Small intestine (tissue), 7 donors: Measurements from ENCODE around the gene TBL1XR1. TPM values are rescaled to one million over a fixed set of nuclear protein-coding genes. Genes with fewer than 3 reads are reported as not detected.

Experiments
- DNase-seq, 2 donors: peaks; one replicate each; pipeline versions ENCODE4 v3.0.0 to v3.0.0-alpha.2; 2013
- FAIRE-seq: peaks from 2 replicates; lab custom pipeline; 2012; peaks lifted over from hg19 to GRCh38; lab: Jason Lieb, UNC
- H3K27ac ChIP-seq, 3 donors: one replicate each; pipeline ENCODE4 v1.5.1; 2013; ENCODE audit warnings: low read length in 2 of 3, mild to moderate bottlenecking in 2 of 3, control low read depth in 1 of 3, inconsistent platforms in 1 of 3, low read depth in 1 of 3, moderate library complexity in 1 of 3
- H3K27me3 ChIP-seq, 3 donors: one replicate each; pipeline ENCODE4 v1.6.1; 2013; ENCODE audit warnings: low read length in 3 of 3, inconsistent platforms in 1 of 3; ENCODE audit not compliant: control insufficient read depth in 3 of 3, insufficient read depth in 3 of 3
- H3K36me3 ChIP-seq, 3 donors: one replicate each; pipeline ENCODE4 v1.6.1; 2013; ENCODE audit warnings: low read length in 3 of 3, inconsistent platforms in 1 of 3, low read depth in 1 of 3, mild to moderate bottlenecking in 1 of 3, moderate library complexity in 1 of 3; ENCODE audit not compliant: control insufficient read depth in 3 of 3, insufficient read depth in 2 of 3
- H3K4me1 ChIP-seq, 3 donors: one replicate each; pipeline ENCODE4 v1.6.1; 2013; ENCODE audit warnings: low read length in 2 of 3, inconsistent platforms in 1 of 3, low read depth in 1 of 3, mild to moderate bottlenecking in 1 of 3, moderate library complexity in 1 of 3; ENCODE audit not compliant: control insufficient read depth in 3 of 3, insufficient read depth in 2 of 3
- H3K4me3 ChIP-seq, 3 donors: one replicate each; pipeline ENCODE4 v1.5.1; 2013; ENCODE audit warnings: low read length in 3 of 3, control low read depth in 1 of 3, inconsistent platforms in 1 of 3, low read depth in 1 of 3, mild to moderate bottlenecking in 1 of 3, moderate library complexity in 1 of 3
- H3K9me3 ChIP-seq, 2 donors: one replicate each; pipeline ENCODE4 v1.6.1; 2013; ENCODE audit warnings: low read depth in 1 of 2, low read length in 1 of 2; ENCODE audit not compliant: control insufficient read depth in 2 of 2, insufficient read depth in 1 of 2
- WGBS, 3 donors: extraction: QIAGEN DNeasy Blood & Tissue Kit; methylation state at CpG; one replicate each; pipeline ENCODE4 v1.1.7; 2013; 5-methylcytosine and 5-hydroxymethylcytosine counted together
- polyA plus RNA-seq, 4 donors: library from polyadenylated mRNA; stranded (reverse) in 3 of 4; unstranded in 1 of 4; fragments of 200-250 nt in 3 of 4; fragments of 120-200 nt in 1 of 4; gene quantifications; one replicate each; pipeline versions ENCODE4 v1.2.1 to v1.2.3, GENCODE V29; 2013
- donor health status: healthy with polysubstance abuse.
- donor health status: control.
- donor health status: control.
- donor health status: Bipolar disorder and iron deficiency.
- donor health status: healthy.

Gene TBL1XR1
- polyA plus RNA-seq, 4 donors: 13.8 to 74.8 (median 27.7) TPM

GRCh38 chr3:177039490-177040274 is 157.6 kb downstream of the TBL1XR1 start:
- WGBS, 3 donors: 83 to 95% (median 88%) methylated on average over 4 of the region's 4 CpGs
- FAIRE-seq (no peak), DNase-seq (no peak)
- Histone ChIP-seq H3K9me3 (no peaks in the 10 kb centered on the region), H3K4me1 (peaks cover 0 to 5% (median 0%) of the 10 kb centered on the region in 3 donors), H3K27me3 (no peaks in the 10 kb centered on the region), H3K36me3 (peaks cover 4 to 23% (median 20%) of the 10 kb centered on the region in 3 donors), H3K27ac (no peak overlapping the region), H3K4me3 (no peak overlapping the region)

GRCh38 chr3:177037241-177037640 is 160.0 kb downstream of the TBL1XR1 start:
- no peaks in the 10 kb centered on the region for H3K27me3 ChIP-seq
- H3K36me3 ChIP-seq: peaks cover 4 to 23% (median 18%) of the 10 kb centered on the region in 3 donors
- DNase-seq (no peak), FAIRE-seq (no peak)
- 84 to 94% (median 90%) methylated on average over 4 of the region's 4 CpGs for WGBS, 3 donors
- H3K4me3 ChIP-seq: no peak overlapping the region
- H3K9me3 ChIP-seq: no peaks in the 10 kb centered on the region
- H3K27ac ChIP-seq: no peak overlapping the region
- peaks cover 0 to 5% (median 0%) of the 10 kb centered on the region in 3 donors for H3K4me1 ChIP-seq

DNA sequence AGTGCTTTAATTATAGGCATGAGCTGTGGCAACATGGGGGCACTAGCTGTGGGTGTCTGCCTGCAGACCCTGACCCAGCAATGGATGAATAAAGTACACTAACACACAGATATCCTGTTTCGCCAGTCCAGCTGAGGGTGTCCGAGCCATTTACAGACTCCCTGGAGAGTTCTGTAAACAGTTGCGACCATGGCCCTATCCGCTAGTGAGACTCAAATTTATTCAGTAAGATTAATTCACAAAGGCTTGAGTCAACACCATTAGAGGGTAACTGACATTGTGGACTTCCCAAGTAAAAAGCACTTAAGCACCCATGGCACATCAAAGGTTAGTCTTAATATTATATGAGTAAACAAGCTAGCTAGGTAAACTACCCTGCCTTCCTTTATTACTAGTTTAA is 161.6 kb downstream of the TBL1XR1 start:
- Histone ChIP-seq H3K36me3 (peaks cover 4 to 23% (median 16%) of the 10 kb centered on the region in 3 donors), H3K4me1 (no peaks in the 10 kb centered on the region), H3K4me3 (no peak overlapping the region), H3K27ac (no peak overlapping the region), H3K9me3 (no peaks in the 10 kb centered on the region), H3K27me3 (no peaks in the 10 kb centered on the region)
- FAIRE-seq (no peak), DNase-seq (no peak)
- 94 to 95% (median 94%) methylated on average over 4 of the region's 4 CpGs for WGBS, 3 donors

DNA sequence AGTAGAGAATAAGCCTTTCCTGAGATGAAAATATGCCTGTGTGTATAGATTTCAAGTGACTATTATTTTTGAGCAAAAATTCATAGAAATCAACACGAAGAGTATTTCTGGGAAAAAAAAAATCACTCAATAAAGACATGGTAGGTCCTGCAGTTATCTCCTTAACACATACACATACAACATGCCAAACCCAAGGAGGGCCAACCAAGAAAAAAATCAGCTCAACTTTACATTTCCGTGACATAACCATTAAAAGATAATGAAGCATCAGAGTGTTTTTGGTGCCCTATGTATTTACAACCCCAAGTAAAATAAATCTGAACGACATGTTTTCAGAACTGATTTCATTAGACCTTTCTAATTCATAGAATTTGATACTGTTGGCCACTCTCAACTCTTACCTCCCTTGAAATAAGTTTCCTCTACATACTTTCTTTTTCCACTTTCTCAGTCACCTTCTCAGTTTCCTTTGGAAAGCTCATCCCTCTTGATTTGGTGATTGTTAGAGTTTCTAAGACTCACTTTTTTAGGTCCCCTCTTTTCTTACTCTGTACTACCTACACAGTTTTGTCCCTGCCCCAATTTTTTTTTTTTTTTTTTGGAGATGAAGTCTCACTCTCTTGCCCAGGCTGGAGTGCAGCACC is 162.3 kb downstream of the TBL1XR1 start:
- Histone ChIP-seq H3K4me1 (no peaks in the 10 kb centered on the region), H3K27ac (no peak overlapping the region), H3K4me3 (no peak overlapping the region), H3K9me3 (no peaks in the 10 kb centered on the region), H3K27me3 (no peaks in the 10 kb centered on the region), H3K36me3 (peaks cover 4 to 23% (median 16%) of the 10 kb centered on the region in 3 donors)
- DNase-seq: no peak
- no peak for FAIRE-seq
- 71 to 98% (median 95%) methylated on average over 3 of the region's 3 CpGs for WGBS, 3 donors

DNA sequence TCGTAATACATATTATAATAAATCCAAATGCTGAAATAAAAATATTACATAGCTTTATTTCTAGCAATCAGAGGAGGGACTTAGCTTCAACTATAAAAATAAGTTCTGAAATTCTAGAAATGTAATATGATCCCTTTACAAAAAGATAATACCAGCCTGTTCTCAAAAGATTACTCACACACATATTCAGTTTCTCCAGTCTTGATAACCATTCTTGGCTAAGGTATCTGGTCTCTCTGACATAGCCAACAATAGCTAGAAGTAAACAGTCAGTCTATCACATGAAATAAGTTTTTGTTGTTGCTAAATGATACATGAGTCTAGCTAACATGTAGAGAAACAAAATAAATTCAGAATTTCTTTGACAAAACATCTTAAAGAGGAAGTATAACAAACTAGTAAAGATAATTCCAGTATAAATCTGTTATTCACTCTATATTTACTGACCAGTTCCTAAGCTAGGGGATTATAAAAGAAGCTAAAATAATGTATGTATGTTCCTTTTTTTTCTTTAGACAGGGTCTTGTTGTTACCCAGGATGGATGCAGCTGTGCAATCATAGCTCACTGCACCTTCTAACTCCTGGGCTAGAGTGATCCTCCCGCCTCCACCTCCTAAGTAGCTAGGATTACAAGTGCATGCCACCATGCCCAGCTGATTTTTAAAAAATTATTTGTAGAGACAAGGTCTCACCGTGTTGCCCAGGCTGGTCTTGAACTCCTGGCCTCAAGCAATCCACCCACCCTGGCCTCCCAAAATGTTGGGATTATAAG is 170.6 kb downstream of the TBL1XR1 start:
- Histone ChIP-seq H3K4me3 (no peak overlapping the region), H3K4me1 (no peaks in the 10 kb centered on the region), H3K9me3 (no peaks in the 10 kb centered on the region), H3K27me3 (no peaks in the 10 kb centered on the region), H3K27ac (no peak overlapping the region), H3K36me3 (peaks cover 3 to 17% (median 8%) of the 10 kb centered on the region in 3 donors)
- 91 to 95% (median 94%) methylated on average over 3 of the region's 3 CpGs for WGBS, 3 donors
- no peak for FAIRE-seq
- DNase-seq: no peak

DNA sequence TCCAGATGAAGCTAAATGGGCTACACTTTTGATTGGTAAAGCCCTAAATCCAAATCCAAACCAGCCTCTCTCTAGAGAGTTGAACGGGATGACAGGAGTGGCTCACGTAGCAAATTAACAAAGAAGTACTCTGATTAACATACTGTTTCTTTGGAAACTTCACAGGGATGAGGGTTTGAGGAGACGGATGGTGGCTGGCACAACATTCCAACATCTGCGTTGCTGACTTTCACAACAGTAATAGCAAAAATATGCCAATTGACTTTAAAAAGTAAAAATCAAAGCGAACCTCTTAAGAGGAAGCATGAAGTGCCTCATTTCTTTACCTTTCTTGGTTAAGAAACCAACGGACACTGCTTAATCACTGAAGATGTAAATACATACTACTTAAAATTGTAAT is 181.4 kb downstream of the TBL1XR1 start:
- Histone ChIP-seq H3K4me3 (no peak overlapping the region), H3K36me3 (peaks cover 0 to 2% (median 0%) of the 10 kb centered on the region in 3 donors), H3K9me3 (no peaks in the 10 kb centered on the region), H3K27ac (no peak overlapping the region), H3K27me3 (no peaks in the 10 kb centered on the region), H3K4me1 (no peaks in the 10 kb centered on the region)
- 91 to 92% (median 92%) methylated on average over 6 of the region's 6 CpGs for WGBS, 3 donors
- no peak for DNase-seq
- no peak for FAIRE-seq

DNA sequence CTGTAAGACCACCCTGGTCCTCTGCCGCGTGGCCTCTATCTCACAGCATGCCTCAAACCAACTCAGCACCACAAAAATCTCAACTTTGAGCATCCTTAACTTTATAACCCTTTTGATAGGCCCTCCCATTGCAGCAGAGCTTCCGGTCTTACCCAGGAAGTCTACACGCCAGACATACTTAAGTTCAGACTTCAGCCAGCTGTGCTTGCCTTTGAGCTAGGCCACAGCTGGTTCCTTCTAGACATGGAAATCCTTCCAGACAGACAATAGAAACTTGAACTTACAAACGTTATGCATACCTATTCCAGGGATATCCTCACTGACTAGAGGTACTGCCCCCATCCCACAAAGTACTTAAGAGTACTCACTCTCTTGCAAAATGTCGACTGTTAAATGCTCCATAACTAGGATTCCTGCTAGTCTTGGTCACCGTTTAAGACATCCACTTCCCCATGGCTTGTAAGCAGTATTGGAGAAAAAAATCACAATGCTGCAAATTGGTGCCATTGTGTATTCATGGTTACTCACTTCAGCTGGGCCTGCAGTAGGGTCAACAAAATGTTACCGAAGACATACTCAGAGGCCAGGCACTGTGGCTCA is 183.5 kb downstream of the TBL1XR1 start:
- no peaks in the 10 kb centered on the region for H3K9me3 ChIP-seq
- no peak overlapping the region for H3K27ac ChIP-seq
- no peak overlapping the region for H3K4me3 ChIP-seq
- FAIRE-seq: no peak
- DNase-seq: no peak
- H3K4me1 ChIP-seq: no peaks in the 10 kb centered on the region
- 84 to 93% (median 88%) methylated on average over 8 of the region's 8 CpGs for WGBS, 3 donors
- no peaks in the 10 kb centered on the region for H3K27me3 ChIP-seq
- no peaks in the 10 kb centered on the region for H3K36me3 ChIP-seq
